Epidermal melanocyte (primary cell): ENCODE data around the gene VGLL4.

Experiments used
- DNase-seq: peaks from one replicate; pipeline ENCODE4 v3.0.0; 2011; ENCODE audit warnings: low spot score; ENCODE audit not compliant: insufficient read length

Gene VGLL4

GRCh38 chr3:11508346-11509172 is 135.2 kb downstream of the VGLL4 start:
- DNase-seq = no peak

- no peak for DNase-seq
Observed at GRCh38 chr3:11507719-11508118, 136.0 kb downstream of the VGLL4 start.
